Measurements from ENCODE around the gene RAB39B.
A peak's percentile ranks its signal among the peaks of the same experiment; 100 is the strongest.

RAB39B gene

GRCh38 chrX:155262970-155263754 is 1.1 kb downstream of the RAB39B start:
- peak overlapping the region; percentile 70; the same call in 1 of the 2 replicates for H3K27ac ChIP-seq
- TF ChIP-seq CTCF (conservative IDR thresholded peaks at IDR 0.05), result no peak

DNA sequence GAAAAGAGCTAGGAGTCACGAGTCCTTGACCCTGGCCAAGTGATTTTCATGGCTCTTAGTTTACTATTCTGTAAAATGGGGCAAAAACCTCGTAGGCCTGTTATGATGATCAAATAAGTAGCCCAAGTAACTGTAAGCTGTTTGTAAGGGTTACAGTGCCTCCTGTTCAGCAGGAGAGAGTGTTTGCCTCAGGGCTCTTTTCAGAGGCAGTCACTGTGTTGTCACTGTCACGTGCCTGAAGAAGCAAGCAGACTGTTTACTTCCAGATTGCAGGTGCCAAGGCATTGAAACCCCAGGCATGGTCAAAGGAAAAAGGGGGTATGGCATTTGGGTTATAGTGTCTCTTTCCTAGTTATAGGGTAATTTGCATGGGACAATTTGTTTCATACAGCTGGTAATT is 4.5 kb downstream of the RAB39B start:
- no peak overlapping the region for H3K27ac ChIP-seq
- no peak for TF ChIP-seq CTCF (conservative IDR thresholded peaks at IDR 0.05)

- TF ChIP-seq CTCF (conservative IDR thresholded peaks at IDR 0.05), result no peak
- no peak overlapping the region for H3K27ac ChIP-seq
Measured at GRCh38 chrX:155251391-155251790, 12.9 kb downstream of the RAB39B start.

- no peak for TF ChIP-seq CTCF (conservative IDR thresholded peaks at IDR 0.05)
- H3K27ac ChIP-seq, result no peak overlapping the region
Measured at GRCh38 chrX:155247497-155247896, 16.8 kb downstream of the RAB39B start.

DNA sequence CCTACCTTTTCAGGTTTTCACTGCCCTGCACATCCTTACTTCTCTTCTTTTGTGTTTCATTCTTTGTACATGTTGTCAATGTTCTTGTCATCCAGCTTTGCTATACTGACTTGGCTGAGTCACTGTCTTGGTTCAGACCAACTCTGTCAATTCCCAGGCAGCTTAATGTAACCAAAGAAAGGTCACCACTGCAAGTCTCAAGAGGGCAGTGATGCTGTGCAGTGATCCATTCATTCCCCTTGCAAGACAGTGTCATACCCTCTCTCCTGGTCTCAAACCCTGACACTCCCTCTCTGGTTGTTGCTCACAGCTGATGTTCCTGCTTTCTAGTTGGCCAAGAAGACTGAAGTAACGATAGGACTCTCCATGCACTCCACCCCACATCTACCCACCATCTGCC is 17.5 kb downstream of the RAB39B start:
- H3K27ac ChIP-seq, result no peak overlapping the region

DNA sequence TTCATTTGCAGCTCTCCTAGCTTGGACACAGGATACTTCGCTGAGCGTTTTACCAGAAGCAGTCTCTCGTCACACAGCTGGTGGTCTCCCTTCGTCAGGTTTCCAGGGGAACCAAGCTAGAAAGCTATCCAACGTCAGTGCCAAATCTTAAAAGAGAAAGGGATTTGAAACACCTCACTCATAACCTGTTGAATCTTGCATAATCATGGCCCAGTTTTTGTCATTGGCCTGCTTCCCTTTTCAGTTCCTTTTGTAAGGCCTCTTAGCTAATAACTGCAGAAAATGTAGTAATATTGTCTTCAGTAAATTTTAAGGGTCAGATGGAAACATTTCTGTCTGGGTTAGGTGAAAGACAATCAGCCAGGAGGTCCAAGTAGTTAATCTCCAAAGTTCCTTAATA is 22.0 kb downstream of the RAB39B start:
- no peak for TF ChIP-seq CTCF (conservative IDR thresholded peaks at IDR 0.05)
- no peak overlapping the region for H3K27ac ChIP-seq

More for the DNA sequence above, 17.5 kb downstream of the RAB39B start:
- TF ChIP-seq CTCF (conservative IDR thresholded peaks at IDR 0.05), result no peak

GRCh38 chrX:155237719-155238118 is 26.6 kb downstream of the RAB39B start:
- H3K27ac ChIP-seq, result no peak overlapping the region
- TF ChIP-seq CTCF (conservative IDR thresholded peaks at IDR 0.05), result no peak

All from VCaP (cell line).